Head of caudate nucleus (tissue), 42 donors: Measurements from ENCODE around the gene SMIM31.
A peak's percentile ranks its signal among the peaks of the same experiment; 100 is the strongest.

ENCODE experiments used
- DNase-seq, 42 donors: peaks; one replicate each; pipeline versions ENCODE4 v3.0.0 to v3.0.0-alpha.2; 2020 to 2021; ENCODE audit warnings: mixed read lengths in 7 of 42
- intact Hi-C: fragments of 100-400 bp; cut with DNase I; formaldehyde crosslinking; loops from one replicate; pipeline ENCODE4 v1.15.0; 2022

The SMIM31 gene

GRCh38 chr4:164753873-164754488 is at the start of gene SMIM31:
TSS of gene SMIM31 (plus strand) at chr4:164754131. CDS start at chr4:164770444, 16,313 bp downstream.
- intact Hi-C loops = no loop called here
- no peak for DNase-seq

GRCh38 chr4:164706675-164707074 is 47.3 kb upstream of the SMIM31 start:
- intact Hi-C loops = no loop called here
- DNase-seq = no peak

- intact Hi-C loops = no loop called here
- peak in 6 of 42 donors; percentile 2 to 38 (median 19) for DNase-seq
Observed at GRCh38 chr4:164716901-164717300, 37.0 kb upstream of the SMIM31 start.

GRCh38 chr4:164718827-164719226 is 35.1 kb upstream of the SMIM31 start:
- intact Hi-C loops = no loop called here
- no peak for DNase-seq

- DNase-seq = no peak
- intact Hi-C loops = no loop called here
Observed at GRCh38 chr4:164725066-164725465, 28.9 kb upstream of the SMIM31 start.

- DNase-seq = no peak
- intact Hi-C loops = loop anchor here (5.0 kb wide), 1 partner anchor 1174 kb away; no protein-coding TSS in a partner anchor
Observed at GRCh38 chr4:164730705-164731393, 23.1 kb upstream of the SMIM31 start.

- peak; percentile 32 to 89 (median 71) for DNase-seq
- intact Hi-C loops = loop anchor here (5.0 kb wide), 1 partner anchor 1175 kb away; no protein-coding TSS in a partner anchor
Observed at GRCh38 chr4:164731827-164732474, 22.0 kb upstream of the SMIM31 start.

GRCh38 chr4:164734484-164734883 is 19.4 kb upstream of the SMIM31 start:
- intact Hi-C loops = loop anchor here (5.0 kb wide), 1 partner anchor 1177 kb away; no protein-coding TSS in a partner anchor
- DNase-seq = no peak

GRCh38 chr4:164748375-164748774 is 5.6 kb upstream of the SMIM31 start:
- intact Hi-C loops = loop anchor here (5.0 to 10.0 kb wide), 2 partner anchors 1196 to 1264 kb away; no protein-coding TSS in a partner anchor
- DNase-seq = no peak

GRCh38 chr4:164755432-164755831 is 1.5 kb downstream of the SMIM31 start:
- intact Hi-C loops = no loop called here

GRCh38 chr4:164756686-164757085 is 2.8 kb downstream of the SMIM31 start:
- intact Hi-C loops = no loop called here
- DNase-seq = no peak

More at GRCh38 chr4:164755432-164755831, 1.5 kb downstream of the SMIM31 start:
- DNase-seq = no peak

- no peak for DNase-seq
- intact Hi-C loops = no loop called here
Observed at GRCh38 chr4:164761241-164761640, 7.3 kb downstream of the SMIM31 start.

GRCh38 chr4:164761746-164762275 is 7.9 kb downstream of the SMIM31 start:
- DNase-seq = no peak
- intact Hi-C loops = no loop called here

GRCh38 chr4:164765096-164765495 is 11.2 kb downstream of the SMIM31 start:
- no peak for DNase-seq
- intact Hi-C loops = no loop called here

GRCh38 chr4:164765833-164766232 is 11.9 kb downstream of the SMIM31 start:
- intact Hi-C loops = no loop called here
- peak in 4 of 42 donors; percentile 2 to 16 (median 11) for DNase-seq

- no peak for DNase-seq
- intact Hi-C loops = no loop called here
Observed at GRCh38 chr4:164768516-164768915, 14.6 kb downstream of the SMIM31 start.

- intact Hi-C loops = loop anchor here (10.0 kb wide), 1 partner anchor 325 kb away; no protein-coding TSS in a partner anchor
- DNase-seq = no peak
Observed at GRCh38 chr4:164770010-164770724, 16.2 kb downstream of the SMIM31 start.

- intact Hi-C loops = loop anchor here (10.0 kb wide), 1 partner anchor 324 kb away; no protein-coding TSS in a partner anchor
Observed at GRCh38 chr4:164771088-164771487, 17.2 kb downstream of the SMIM31 start.

GRCh38 chr4:164772076-164772475 is 18.1 kb downstream of the SMIM31 start:
- no peak for DNase-seq
- intact Hi-C loops = loop anchor here (10.0 kb wide), 1 partner anchor 323 kb away; no protein-coding TSS in a partner anchor

More at GRCh38 chr4:164771088-164771487, 17.2 kb downstream of the SMIM31 start:
- DNase-seq = no peak
